ENCODE results near the gene ARL13B. TPM values are rescaled to one million over a fixed set of nuclear protein-coding genes. Genes with fewer than 3 reads are reported as not detected.
"Not testable (repeated sequence)": the region's sequence is repeated elsewhere in the genome, so short reads cannot be mapped to it uniquely, and the experiment has no call there.

Gene ARL13B
- total RNA-seq, 1 donor from 2014 or later = 9.2 TPM

DNA sequence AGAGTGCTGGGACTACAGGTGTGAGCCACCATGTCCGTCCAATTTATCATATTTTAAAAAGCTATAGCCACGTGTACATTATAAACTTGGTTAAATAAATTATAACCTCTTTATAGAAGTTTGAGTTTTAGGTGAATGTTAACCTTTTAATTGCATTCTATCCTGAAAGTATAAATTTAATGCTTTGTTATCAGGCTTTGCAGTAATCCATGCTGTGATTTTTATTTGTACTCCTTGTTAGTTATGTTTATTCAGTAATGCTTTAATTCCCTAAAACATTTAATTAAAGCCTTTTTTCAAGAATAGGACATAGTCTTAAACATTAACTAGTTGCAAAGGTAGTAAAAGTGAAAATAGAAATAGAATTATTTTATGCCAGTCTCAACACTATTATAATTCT is 11.7 kb downstream of the ARL13B start:
- intact Hi-C loops (cut with DNase I) = no loop called here
- DNase-seq (ENCODE audit: low spot score) = no peak

DNA sequence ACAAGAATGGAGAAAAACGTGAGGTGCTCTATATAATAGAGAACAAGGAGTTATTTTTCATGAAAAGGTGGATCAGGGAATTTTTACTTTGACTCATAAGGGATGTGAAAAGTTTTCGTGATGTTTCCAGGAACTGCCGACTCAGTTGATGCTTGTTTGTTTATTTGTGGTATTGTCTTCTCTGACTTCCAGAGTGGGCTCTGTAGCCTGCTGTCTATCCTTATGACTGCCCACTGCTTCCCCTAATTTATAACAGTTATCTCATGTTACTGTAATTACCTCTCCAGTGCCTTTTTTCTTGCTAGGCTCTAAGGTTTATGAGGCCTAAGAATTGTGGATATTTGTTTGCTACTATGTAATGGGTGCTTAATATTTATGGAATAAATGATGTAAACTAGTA is 12.3 kb downstream of the ARL13B start:
- no peak for DNase-seq (ENCODE audit: low spot score)
- intact Hi-C loops (cut with DNase I) = no loop called here

DNA sequence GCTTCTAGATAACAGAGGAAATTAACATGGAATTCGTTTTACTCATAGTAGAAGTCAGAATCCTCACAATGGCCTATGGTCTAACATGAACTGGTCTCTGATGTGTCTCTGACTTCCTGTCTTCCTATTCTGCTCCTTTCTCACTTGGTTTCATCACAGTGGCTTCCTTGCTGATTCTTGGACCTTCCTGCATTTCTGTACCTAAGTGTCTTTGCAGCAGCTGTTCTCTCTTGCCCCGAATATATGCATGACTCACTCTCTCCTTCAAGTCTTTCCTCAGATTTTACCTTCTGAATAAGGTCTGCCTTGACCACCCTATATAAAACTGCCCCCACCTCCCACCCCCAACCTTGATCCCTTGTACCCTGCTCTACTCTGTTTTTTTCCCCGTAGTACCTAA is 14.1 kb downstream of the ARL13B start:
- no peak for DNase-seq (ENCODE audit: low spot score)
- intact Hi-C loops (cut with DNase I) = no loop called here

DNA sequence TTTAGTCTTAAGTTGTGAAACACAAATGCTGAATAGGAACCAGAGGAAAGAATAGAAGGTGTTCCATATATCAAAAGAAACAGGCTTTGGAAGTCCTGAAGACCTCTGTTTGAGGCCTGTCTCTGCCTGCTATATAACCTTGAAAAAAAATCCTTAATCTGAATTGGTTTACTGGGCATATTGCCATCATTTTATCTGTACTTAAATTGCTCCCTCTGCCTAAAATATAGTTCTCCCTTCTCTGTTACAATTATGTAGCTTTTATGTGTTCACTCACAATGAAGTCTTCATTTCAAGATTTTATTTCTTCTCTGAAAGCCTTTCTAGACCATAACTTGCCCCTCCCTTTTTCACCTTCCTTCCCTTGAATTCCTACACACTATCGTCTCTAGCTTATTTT is 21.2 kb downstream of the ARL13B start:
- no peak for DNase-seq (ENCODE audit: low spot score)
- intact Hi-C loops (cut with DNase I) = no loop called here

DNA sequence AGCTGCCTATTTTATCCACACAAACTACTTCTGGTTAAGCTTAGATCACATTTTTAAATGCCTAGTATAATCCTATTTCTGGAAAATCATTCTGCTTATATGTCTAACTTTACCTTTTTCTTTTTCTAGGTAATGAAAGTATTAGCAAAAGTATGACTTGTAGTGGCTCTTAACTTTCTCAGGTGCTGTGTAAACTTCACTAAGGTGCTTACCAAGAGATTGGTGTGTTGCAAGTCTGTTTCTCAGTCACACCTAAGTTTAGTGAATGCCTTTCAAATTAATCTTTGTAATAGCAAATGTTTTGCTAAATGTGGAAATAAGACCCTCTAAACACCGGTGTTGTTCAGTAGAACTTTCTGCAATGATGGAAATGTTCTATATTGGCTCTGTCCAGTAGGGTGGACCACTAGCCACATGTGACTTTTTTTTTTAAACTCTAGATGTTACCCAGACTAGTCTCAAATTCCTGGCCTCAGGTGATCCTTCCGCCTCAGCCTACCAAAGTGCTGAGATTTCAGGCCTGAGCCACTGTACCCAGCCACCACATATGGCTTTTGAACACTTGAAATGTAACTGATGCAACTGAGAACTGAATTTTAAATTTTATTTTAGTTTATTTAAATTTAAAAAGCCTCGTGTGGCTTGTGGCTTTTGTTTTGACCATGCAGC is 22.0 kb downstream of the ARL13B start:
- intact Hi-C loops (cut with DNase I) = no loop called here

DNA sequence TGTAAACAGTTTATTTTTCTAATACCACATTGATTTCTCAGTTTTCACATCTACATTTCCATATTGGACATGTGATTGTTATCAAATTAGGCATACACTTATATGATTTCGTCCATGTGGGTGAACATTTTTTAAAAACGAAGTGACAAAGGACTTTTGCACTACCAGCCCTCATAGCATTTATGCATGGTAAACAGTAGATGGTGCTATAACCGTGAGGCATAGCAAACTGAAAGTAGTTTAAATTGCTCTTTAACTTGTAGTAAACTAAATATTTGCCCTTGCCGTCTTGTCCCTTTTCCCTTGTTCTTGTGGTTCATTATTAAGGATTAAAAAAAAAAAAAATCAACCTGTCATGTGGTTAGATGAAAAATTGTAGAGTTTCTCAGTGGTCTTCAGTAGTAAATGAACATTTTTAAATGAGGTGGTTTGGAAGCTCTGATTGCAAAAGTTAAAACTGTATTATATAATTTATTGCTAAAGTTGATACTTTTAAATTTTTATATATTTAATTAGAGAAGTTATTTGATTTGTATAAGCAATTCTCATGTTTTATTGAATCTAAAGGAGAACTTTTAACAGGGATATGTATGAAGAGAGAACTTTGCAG is 24.5 kb downstream of the ARL13B start:
- no peak for DNase-seq (ENCODE audit: low spot score)
- intact Hi-C loops (cut with DNase I) = loop anchor here (2.0 kb wide), 1 partner anchor 64 kb away; no protein-coding TSS in a partner anchor

More for the DNA sequence above, 22.0 kb downstream of the ARL13B start:
- DNase-seq (ENCODE audit: low spot score) = no peak

DNA sequence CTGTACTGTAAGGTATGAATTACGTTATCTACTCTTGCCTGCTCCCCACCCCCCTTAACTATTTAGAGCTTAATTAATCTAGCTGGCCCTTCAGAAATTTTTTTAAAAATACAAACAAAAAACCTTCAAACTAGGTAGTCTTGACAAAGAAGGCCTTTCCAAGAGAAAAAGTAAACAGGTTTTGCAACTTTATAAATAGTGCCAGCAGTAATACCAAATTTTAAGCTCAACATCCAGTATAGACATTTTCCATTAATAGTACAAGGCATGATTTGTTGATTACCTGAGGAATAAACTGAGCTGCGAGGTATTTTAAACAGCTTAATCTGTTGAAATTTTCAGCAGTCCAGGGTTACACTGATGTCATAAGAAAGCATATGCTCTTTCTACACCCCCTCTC is 28.3 kb downstream of the ARL13B start:
- intact Hi-C loops (cut with DNase I) = no loop called here
- no peak for DNase-seq (ENCODE audit: low spot score)

DNA sequence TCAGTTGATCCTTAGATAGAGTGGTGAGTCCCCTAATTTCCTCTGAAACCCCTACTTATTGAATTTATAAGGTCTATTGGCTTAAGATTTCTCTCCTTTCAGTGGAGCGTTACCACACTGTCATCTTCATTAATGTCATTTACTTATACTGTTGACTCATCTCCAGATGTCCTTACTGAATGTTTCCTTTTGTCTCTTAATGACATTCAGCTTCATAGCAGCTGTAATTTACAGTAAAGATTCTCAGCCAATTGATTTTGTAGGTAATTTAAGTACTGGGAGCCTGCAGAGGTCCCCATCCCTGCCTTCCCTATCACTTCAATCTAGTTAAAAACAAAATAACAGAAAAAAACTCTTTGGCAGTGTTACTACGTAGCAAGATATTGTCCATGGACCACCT is 29.7 kb downstream of the ARL13B start:
- DNase-seq (ENCODE audit: low spot score) = no peak
- intact Hi-C loops (cut with DNase I) = no loop called here

DNA sequence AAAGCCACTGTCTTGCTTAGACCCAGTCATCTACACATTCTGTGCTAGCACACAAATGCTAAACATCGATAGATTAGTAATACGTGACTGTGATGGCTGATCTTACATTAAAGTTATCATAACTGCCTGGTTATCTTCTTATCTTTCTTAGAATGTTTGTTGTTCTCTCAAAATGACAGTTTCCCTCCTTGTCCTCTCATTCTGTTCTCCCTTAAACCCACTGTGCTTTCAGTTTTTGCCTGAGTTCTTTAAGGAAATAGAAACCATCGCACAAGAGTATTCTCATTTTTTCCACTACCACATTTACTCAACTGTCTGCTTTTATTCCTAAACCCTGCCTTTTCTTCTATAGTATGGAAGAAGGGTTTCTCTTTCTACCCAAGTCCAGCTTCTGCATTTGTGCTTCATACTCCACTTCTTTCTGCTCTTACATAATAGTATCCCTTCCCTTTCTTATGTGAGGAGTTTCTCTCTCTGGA is 31.3 kb downstream of the ARL13B start:
- intact Hi-C loops (cut with DNase I) = no loop called here
- DNase-seq (ENCODE audit: low spot score) = no peak

DNA sequence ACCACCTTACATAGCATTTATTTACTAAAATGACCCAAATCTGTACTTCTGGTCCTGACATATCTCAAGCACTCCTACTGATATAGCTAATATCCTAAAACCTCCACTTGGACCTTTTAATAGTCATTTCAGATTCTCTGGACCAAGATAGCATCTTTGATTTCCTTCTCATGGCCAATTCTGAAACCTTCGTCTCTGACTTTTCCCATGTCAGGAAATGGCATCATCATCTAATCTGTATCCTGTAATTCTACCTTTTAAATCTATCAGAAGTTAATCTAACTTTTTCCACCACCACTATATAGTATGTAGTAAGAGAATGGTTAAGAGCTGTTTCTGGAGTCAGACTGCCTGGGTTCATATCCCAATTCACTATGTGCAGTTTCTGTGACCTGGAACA is 32.2 kb downstream of the ARL13B start:
- intact Hi-C loops (cut with DNase I) = no loop called here
- DNase-seq (ENCODE audit: low spot score) = no peak

DNA sequence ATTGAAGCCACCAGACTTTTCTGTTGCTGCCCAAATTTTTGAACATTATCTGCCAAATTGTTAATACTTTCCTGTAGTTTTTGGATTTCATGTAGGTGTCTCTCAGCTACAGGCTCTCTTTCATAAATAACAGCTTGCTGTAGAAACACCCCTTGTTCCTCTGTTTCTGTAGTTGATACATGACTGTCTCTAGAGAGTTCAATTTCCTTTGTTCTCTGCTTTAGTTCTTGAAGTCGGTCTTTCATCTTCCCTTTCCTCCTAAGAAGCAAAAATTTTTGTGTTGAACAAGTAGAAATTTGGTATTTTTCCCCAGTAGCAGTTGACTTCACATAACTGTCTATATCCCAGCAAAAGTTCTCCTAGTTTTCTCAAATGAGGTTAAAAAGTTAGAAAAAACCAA is 35.1 kb downstream of the ARL13B start:
- intact Hi-C loops (cut with DNase I) = no loop called here
- no peak for DNase-seq (ENCODE audit: low spot score)

DNA sequence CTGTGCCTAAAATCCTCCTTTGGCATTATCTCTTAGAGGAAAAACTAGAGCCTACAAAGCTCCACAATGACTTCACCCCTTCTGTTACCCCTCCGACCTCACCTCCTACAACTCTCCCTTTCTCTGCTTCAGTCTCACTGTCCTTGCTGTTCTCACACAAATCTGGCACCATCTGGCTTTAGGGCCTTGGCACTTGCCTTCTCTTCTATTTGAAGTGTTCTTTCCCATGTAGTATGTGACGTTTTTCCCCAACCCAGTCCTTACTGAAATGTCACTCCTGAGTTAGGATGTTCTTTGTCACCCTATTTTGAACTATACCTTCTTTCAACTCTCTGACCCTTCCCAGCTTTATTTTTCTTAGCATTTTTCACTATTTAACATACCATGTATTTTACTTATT is 39.7 kb downstream of the ARL13B start:
- intact Hi-C loops (cut with DNase I) = no loop called here
- no peak for DNase-seq (ENCODE audit: low spot score)

DNA sequence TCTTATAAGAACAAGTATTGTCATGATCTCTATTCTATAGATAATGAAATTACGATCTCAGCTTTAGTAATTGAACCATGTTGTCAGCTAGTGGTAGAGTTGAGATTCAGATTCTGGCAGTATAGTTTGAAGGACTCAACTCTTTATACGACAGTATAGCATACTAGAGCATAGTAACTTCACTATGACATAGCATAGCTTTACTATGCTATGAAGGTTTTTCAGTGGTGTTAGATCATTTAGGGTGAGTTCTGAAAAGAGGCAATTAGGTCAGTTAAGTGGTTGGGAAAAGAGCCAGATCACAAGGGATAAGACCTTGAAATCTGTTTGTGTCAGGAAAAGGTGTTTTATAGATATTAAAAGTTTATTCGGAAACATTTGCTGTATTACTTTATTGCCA is 40.3 kb downstream of the ARL13B start:
- no peak for DNase-seq (ENCODE audit: low spot score)
- intact Hi-C loops (cut with DNase I) = no loop called here

DNA sequence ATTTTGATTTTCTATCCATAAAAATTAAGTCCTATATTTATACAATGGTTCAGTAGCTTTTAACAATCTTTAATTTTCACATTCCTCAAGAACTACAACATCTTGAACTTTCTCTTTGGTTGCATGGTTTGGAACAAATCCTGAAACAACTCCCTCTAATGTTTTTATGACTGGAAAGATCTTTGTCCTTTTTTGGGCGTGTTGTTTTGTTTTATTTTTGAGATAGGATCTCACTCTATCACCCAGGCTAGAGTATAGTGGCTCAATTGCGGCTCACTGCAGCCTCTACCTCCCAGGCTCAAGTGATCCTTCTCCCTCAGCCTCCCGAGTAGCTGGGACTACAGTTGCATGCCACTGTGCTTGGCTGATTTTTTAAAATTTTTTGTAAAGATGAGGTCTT is 44.4 kb downstream of the ARL13B start:
- DNase-seq (ENCODE audit: low spot score) = no peak
- intact Hi-C loops (cut with DNase I) = no loop called here

DNA sequence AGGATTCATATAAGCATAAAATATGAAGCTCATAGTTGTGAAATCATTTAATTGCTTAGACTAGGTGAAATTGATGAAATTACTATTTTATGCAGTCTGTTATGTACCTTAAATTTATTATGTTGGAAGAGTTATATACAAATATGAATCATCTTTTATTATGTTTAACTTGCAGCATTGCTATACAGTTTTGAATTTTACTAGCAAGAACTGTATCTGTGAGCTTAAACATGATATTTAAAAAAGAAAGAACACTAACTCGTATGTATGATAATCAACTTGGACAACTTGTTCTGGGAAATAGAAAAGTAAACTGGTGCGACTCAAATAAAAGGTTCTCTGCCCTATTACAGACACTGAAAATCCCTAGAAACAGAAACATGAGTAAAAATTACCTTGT is 46.7 kb downstream of the ARL13B start:
- no peak for DNase-seq (ENCODE audit: low spot score)
- intact Hi-C loops (cut with DNase I) = no loop called here

DNA sequence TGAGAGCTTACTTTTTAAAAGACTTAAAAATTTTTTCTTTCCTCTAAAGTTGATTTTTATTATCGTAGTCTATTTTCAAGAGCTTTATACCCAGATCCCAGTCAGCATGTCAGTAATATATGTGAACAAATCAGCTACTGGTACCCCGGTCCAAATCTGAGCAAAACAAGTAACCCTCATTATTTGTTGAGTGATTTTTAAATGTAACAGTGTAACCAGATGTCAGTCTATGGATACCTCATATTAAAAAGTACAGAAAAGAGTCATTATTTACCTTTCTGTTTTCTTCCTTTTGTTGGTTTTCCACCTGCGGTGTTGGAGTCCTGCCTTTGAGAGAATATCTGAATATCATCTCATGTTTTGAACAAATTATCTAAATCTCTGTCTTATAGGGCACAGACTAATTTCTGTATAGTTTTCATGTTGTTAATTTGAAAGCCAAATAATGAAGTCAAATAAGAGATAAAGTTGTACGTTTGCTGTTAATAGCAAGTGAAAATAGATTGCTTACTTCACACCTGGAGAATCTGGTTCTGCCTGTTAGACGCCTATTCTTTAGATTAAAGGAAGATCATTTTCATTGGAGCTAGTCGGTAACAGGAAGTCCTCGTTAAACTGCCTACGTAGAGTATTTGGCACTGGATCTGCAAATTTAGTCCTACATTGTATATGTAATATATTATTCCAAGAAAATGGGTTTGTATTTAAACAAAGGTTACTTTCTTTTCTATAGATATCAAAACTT is 48.3 kb downstream of the ARL13B start, which contains the start of gene STX19:
TSS of gene STX19 (minus strand) at position 505 of the 745 bp plus-strand sequence. CDS start 13,328 bp downstream, outside the sequence.
- intact Hi-C loops (cut with DNase I) = no loop called here
- no peak for DNase-seq (ENCODE audit: low spot score)

DNA sequence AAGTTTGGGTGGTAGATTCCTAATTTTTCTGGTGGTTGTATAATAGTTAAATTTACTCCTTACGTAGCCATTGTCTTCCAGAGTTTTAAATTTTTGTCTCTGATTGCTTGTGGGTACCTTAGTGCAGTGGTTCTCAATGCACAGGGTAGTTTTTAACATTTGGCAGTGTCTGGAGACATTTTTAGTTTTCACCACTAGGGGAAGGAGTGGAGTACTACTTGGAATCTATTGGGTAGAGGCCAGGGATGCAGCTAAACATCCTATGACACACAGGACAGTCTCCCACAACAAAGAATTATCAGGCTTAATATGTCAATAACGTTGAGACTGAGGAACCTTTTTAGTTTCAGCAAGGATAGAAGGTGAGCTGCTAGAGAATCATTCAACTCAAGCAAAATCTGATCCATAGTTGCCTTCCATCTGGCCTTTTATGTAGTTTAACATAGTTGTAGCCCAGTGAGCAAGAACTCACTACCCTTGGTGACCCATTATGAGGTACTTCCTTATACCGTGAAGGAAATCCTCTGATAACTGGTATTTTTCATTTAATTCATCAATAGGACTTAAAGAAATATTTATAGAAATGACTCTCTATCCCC is 57.1 kb downstream of the ARL13B start:
- intact Hi-C loops (cut with DNase I) = no loop called here
- DNase-seq (ENCODE audit: low spot score) = no peak

DNA sequence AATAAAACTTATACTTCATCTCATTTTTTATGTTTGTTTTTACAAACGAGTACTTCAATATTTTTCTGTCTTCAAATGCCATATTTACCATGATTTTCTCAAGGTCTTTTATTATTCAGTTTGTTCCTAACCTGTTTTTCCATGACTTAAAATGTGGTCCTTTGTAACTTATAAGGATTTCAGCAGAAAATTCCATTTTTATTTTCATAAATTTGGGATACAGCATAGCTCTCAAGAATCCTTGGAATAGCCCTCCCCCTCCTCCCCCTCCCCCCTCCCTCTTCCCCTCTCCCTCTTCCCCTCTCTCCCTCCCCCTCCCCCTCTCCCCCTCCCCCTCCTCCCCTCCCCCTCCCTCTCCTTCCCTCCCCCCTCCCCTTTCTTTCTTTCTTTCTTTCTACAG is 63.3 kb downstream of the ARL13B start:
- intact Hi-C loops (cut with DNase I) = no loop called here
- no peak for DNase-seq (ENCODE audit: low spot score)

DNA sequence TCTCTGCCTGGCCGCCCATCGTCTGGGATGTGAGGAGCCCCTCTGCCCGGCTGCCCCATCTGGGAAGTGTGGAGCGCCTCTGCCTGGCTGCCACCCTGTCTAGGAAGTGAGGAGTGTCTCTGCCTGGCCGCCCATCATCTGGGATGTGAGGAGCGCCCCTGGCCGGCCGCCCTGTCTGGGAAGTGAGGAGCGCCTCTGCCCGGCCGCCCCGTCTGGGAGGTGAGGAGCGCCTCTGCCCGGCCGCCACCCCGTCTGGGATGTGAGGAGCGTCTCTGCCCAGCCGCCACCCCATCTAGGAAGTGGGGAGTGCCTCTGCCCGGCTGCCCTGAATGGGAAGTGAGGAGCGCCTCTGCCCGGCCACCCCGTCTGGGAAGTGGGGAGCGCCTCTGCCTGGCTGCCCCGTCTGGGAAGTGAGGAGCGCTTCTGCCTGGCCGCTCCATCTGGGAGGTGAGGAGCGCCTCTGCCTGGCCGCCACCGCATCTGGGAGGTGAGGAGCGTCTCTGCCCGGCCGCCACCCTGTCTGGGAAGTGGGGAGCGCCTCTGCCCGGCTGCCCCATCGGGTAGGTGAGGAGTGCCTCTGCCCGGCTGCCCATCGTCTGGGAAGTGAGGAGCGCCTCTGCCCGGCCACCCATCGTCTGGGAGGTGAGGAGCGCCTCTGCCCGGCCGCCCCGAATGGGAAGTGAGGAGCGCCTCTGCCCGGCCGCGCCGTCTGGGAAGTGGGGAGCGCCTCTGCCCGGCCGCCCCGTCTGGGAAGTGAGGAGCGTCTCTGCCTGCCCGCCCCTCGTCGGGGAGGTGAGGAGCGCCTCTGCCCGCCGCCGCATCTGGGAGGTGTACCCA is 64.4 kb downstream of the ARL13B start:
- intact Hi-C loops (cut with DNase I); DNase-seq (ENCODE audit: low spot score): not testable (repeated sequence)

Data from cardiac septum (tissue), 1 donor.